GM23248 (cell line): ENCODE results near the gene GSE1.

ENCODE experiments used
- EZH2 ChIP-seq: fragments of 200-600 bp; sonication (generic); IDR thresholded peaks from 2 replicates; pipeline ENCODE4 v1.6.1; 2018; ENCODE audit warnings: antibody characterized with exemption, mild to moderate bottlenecking; ENCODE audit not compliant: insufficient read depth, poor library complexity, severe bottlenecking
- EZH2phosphoT487 ChIP-seq: fragments of 200-600 bp; sonication (generic); IDR thresholded peaks from 2 replicates; pipeline ENCODE4 v1.6.1; 2018; ENCODE audit warnings: antibody characterized with exemption, moderate library complexity, mild to moderate bottlenecking, low read depth; ENCODE audit not compliant: insufficient read depth

- TF ChIP-seq EZH2 (no peak), EZH2phosphoT487 (no peak)
Measured at GRCh38 chr16:85652431-85653221, 39.5 kb downstream of the GSE1 start.
